ENCODE measurements around the gene TRHDE.

GRCh38 chr12:72297666-72298065 is 25.5 kb downstream of the TRHDE start:
- TF ChIP-seq GATA1 (IDR thresholded peaks at IDR 0.05; ENCODE audit: low read depth, low read length) (no peak), POLR2A (IDR thresholded peaks at IDR 0.05; ENCODE audit: low read length) (no peak)
